Activated T-cell treated with anti-CD3 and anti-CD28 coated beads, Interleukin-2, amount 50 U/mL, for 24 hours (primary cell): ENCODE results near the gene TMEM179.

ENCODE experiments used
- DNase-seq: peaks from one replicate; pipeline ENCODE4 v3.0.0-alpha.2; 2020
- H3K27ac Mint-ChIP-seq: 2 replicates; pipeline ENCODE4 v1.8.0; 2020; ENCODE audit warnings: mild to moderate bottlenecking, mixed read lengths
- H3K27me3 Mint-ChIP-seq: 2 replicates; pipeline ENCODE4 v1.8.0; 2020; ENCODE audit warnings: mixed read lengths
- H3K36me3 Mint-ChIP-seq: 2 replicates; pipeline ENCODE4 v1.8.0; 2020; ENCODE audit warnings: low read depth, mixed read lengths
- H3K4me1 Mint-ChIP-seq: 2 replicates; pipeline ENCODE4 v1.8.0; 2020; ENCODE audit warnings: low read depth, mixed read lengths
- H3K4me3 Mint-ChIP-seq: 2 replicates; pipeline ENCODE4 v1.8.0; 2020; ENCODE audit warnings: mild to moderate bottlenecking, moderate library complexity, mixed read lengths
- H3K9me3 Mint-ChIP-seq: 2 replicates; pipeline ENCODE4 v1.8.0; 2020; ENCODE audit warnings: mixed read lengths

Gene TMEM179

GRCh38 chr14:104567141-104567956 is 37.2 kb downstream of the TMEM179 start:
- Mint-ChIP-seq H3K4me3 (no peak overlapping the region), H3K36me3 (no peaks in the 10 kb centered on the region), H3K4me1 (peaks cover 2% of the 10 kb centered on the region), H3K9me3 (no peaks in the 10 kb centered on the region), H3K27ac (no peak overlapping the region), H3K27me3 (peaks cover 23% of the 10 kb centered on the region)
- DNase-seq, result no peak

GRCh38 chr14:104564744-104565679 is 39.6 kb downstream of the TMEM179 start:
- Mint-ChIP-seq H3K4me3 (no peak overlapping the region), H3K36me3 (no peaks in the 10 kb centered on the region), H3K4me1 (peaks cover 2% of the 10 kb centered on the region), H3K9me3 (no peaks in the 10 kb centered on the region), H3K27ac (no peak overlapping the region), H3K27me3 (peaks cover 25% of the 10 kb centered on the region)
- no peak for DNase-seq

GRCh38 chr14:104563742-104564615 is 40.6 kb downstream of the TMEM179 start:
- H3K9me3 Mint-ChIP-seq, result no peaks in the 10 kb centered on the region
- H3K4me3 Mint-ChIP-seq, result no peak overlapping the region
- DNase-seq, result peak; percentile 78
- peaks cover 2% of the 10 kb centered on the region for H3K4me1 Mint-ChIP-seq
- H3K27me3 Mint-ChIP-seq, result peaks cover 25% of the 10 kb centered on the region
- no peaks in the 10 kb centered on the region for H3K36me3 Mint-ChIP-seq
- H3K27ac Mint-ChIP-seq, result no peak overlapping the region

- peaks cover 2% of the 10 kb centered on the region for H3K4me1 Mint-ChIP-seq
- no peaks in the 10 kb centered on the region for H3K9me3 Mint-ChIP-seq
- no peak overlapping the region for H3K4me3 Mint-ChIP-seq
- H3K27ac Mint-ChIP-seq, result no peak overlapping the region
- H3K36me3 Mint-ChIP-seq, result no peaks in the 10 kb centered on the region
- H3K27me3 Mint-ChIP-seq, result peaks cover 25% of the 10 kb centered on the region
- no peak for DNase-seq
These were observed 41.3 kb downstream of the TMEM179 start for GRCh38 chr14:104563191-104563741.

- Mint-ChIP-seq H3K4me1 (peaks cover 2% of the 10 kb centered on the region), H3K36me3 (no peaks in the 10 kb centered on the region), H3K4me3 (no peak overlapping the region), H3K9me3 (no peaks in the 10 kb centered on the region), H3K27ac (no peak overlapping the region), H3K27me3 (peaks cover 25% of the 10 kb centered on the region)
- DNase-seq, result no peak
These were observed 42.0 kb downstream of the TMEM179 start for GRCh38 chr14:104562606-104563005.

- Mint-ChIP-seq H3K4me1 (peaks cover 2% of the 10 kb centered on the region), H3K27ac (no peak overlapping the region), H3K27me3 (peaks cover 25% of the 10 kb centered on the region), H3K4me3 (no peak overlapping the region), H3K9me3 (no peaks in the 10 kb centered on the region), H3K36me3 (no peaks in the 10 kb centered on the region)
- DNase-seq, result no peak
These were observed 42.7 kb downstream of the TMEM179 start for GRCh38 chr14:104561632-104562495.

GRCh38 chr14:104561124-104561557 is 43.4 kb downstream of the TMEM179 start:
- no peaks in the 10 kb centered on the region for H3K9me3 Mint-ChIP-seq
- no peak overlapping the region for H3K4me3 Mint-ChIP-seq
- no peak overlapping the region for H3K27ac Mint-ChIP-seq
- peaks cover 18% of the 10 kb centered on the region for H3K27me3 Mint-ChIP-seq
- peaks cover 2% of the 10 kb centered on the region for H3K4me1 Mint-ChIP-seq
- no peaks in the 10 kb centered on the region for H3K36me3 Mint-ChIP-seq
- no peak for DNase-seq

- DNase-seq, result no peak
- Mint-ChIP-seq H3K27me3 (peaks cover 14% of the 10 kb centered on the region), H3K27ac (no peak overlapping the region), H3K36me3 (no peaks in the 10 kb centered on the region), H3K4me3 (no peak overlapping the region), H3K9me3 (no peaks in the 10 kb centered on the region), H3K4me1 (peaks cover 2% of the 10 kb centered on the region)
These were observed 44.0 kb downstream of the TMEM179 start for GRCh38 chr14:104560586-104560945.

GRCh38 chr14:104559804-104560585 is 44.6 kb downstream of the TMEM179 start:
- no peak overlapping the region for H3K27ac Mint-ChIP-seq
- no peak for DNase-seq
- H3K27me3 Mint-ChIP-seq, result peaks cover 10% of the 10 kb centered on the region
- H3K36me3 Mint-ChIP-seq, result no peaks in the 10 kb centered on the region
- H3K4me1 Mint-ChIP-seq, result peaks cover 2% of the 10 kb centered on the region
- H3K9me3 Mint-ChIP-seq, result no peaks in the 10 kb centered on the region
- no peak overlapping the region for H3K4me3 Mint-ChIP-seq

GRCh38 chr14:104559028-104559803 is 45.4 kb downstream of the TMEM179 start:
- H3K4me3 Mint-ChIP-seq, result no peak overlapping the region
- H3K9me3 Mint-ChIP-seq, result no peaks in the 10 kb centered on the region
- DNase-seq, result no peak
- no peaks in the 10 kb centered on the region for H3K36me3 Mint-ChIP-seq
- peaks cover 7% of the 10 kb centered on the region for H3K27me3 Mint-ChIP-seq
- H3K4me1 Mint-ChIP-seq, result peaks cover 2% of the 10 kb centered on the region
- H3K27ac Mint-ChIP-seq, result no peak overlapping the region

- Mint-ChIP-seq H3K4me3 (no peak overlapping the region), H3K27ac (no peak overlapping the region), H3K4me1 (no peaks in the 10 kb centered on the region), H3K9me3 (no peaks in the 10 kb centered on the region), H3K36me3 (no peaks in the 10 kb centered on the region), H3K27me3 (peaks cover 2% of the 10 kb centered on the region)
- DNase-seq, result no peak
These were observed 46.1 kb downstream of the TMEM179 start for GRCh38 chr14:104558231-104559027.
